ENCODE data around the gene MOK. TPM values are rescaled to one million over a fixed set of nuclear protein-coding genes. Genes with fewer than 3 reads are reported as not detected.
A peak's percentile ranks its signal among the peaks of the same experiment; 100 is the strongest.

MOK gene
- total and polyA plus RNA-seq, 2 of the 4 experiments (the other 2 are of a cell fraction): 16.8 to 48.5 TPM

DNA sequence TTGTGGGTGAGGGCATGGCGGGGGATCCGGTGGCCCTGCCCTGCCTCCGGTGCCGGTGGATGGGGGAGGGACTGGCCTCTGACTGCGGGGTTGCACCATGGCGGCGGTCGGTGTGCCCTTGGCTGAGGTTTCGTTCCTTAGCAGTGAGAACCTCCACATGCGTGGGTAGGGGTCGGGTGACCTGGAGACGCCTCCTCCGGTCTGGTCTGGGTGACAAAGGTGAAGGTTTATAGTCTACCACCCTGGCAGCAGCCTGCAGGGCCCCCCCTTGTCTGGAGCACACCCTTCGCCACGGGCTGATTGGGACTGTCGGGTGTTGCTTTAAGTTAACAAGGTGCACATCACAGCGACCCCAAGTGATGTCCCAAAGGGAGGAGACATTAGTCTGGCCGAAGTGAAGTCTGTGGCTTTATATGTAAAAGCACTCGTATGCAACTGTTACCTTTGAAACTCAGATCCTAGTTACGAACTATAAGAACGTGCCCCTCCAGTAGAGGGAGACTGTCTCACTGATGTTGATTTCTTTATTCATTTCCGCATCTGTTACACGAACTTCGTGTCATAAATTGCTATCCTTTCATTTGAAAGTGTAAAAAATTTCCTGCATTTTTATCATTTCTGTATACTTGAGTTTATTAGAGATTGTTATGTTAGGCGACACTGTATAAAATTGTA is 90.8 kb downstream of the MOK start:
- Histone ChIP-seq H3K9me3 (ENCODE audit: control insufficient read depth, insufficient read depth, low read length) (no peaks in the 10 kb centered on the region), H3K4ac (ENCODE audit: low read depth, low read length) (peak overlapping the region; percentile 47; the same call in 1 of the 2 replicates), H3K4me3 (ENCODE audit: insufficient read depth, low read depth, low read length) (no peak overlapping the region), H3K18ac (ENCODE audit: low read depth, low read length) (no peak overlapping the region), H2AK5ac (ENCODE audit: low read depth, low read length) (peak overlapping the region; percentile 15; the same call in 1 of the 2 replicates), H2AFZ (replicated peaks; ENCODE audit: low read length, poor library complexity) (no peak overlapping the region), H2BK120ac (ENCODE audit: low read depth, low read length) (no peak overlapping the region; the same call in 1 of the 2 replicates), H2BK15ac (ENCODE audit: low read depth, low read length) (no peak overlapping the region), H3K4me1 (ENCODE audit: control insufficient read depth, insufficient read depth, low read length) (peaks cover 9% of the 10 kb centered on the region), H4K91ac (ENCODE audit: insufficient read depth, low read depth, low read length) (no peak overlapping the region), H3K79me1 (ENCODE audit: low read depth in 1 of 2, low read length in 2 of 2) (peaks cover 28 to 76% of the 10 kb centered on the region in 2 experiments), H3K36me3 (ENCODE audit: control insufficient read depth, insufficient read depth, low read length) (peaks cover 10% of the 10 kb centered on the region), H3K27me3 (ENCODE audit: control insufficient read depth, insufficient read depth, low read length) (no peaks in the 10 kb centered on the region), H3K9ac (ENCODE audit: low read depth, low read length) (no peak overlapping the region), H3K14ac (replicated peaks; ENCODE audit: low read depth, low read length) (no peak overlapping the region), H3K23ac (ENCODE audit: low read depth, low read length) (no peak overlapping the region), H3K56ac (ENCODE audit: extremely low read depth, insufficient read depth, low read length) (no peak overlapping the region), H4K8ac (ENCODE audit: low read depth in 2 of 2, low read length in 2 of 2) (0 out of 4 replicates have a peak overlapping the region, but pooled peaks of 1 of the 2 experiments have one; percentile 38), H3K4me2 (ENCODE audit: low read depth, low read length) (no peak overlapping the region), H3K9me1 (ENCODE audit: insufficient read depth, low read length) (peaks cover 18% of the 10 kb centered on the region), H2BK20ac (ENCODE audit: low read depth, low read length) (no peak overlapping the region), H3K27ac (ENCODE audit: insufficient read depth, low read length) (no peak overlapping the region), H2AK9ac (replicated peaks; ENCODE audit: low read depth, low read length, poor library complexity) (peak overlapping the region; percentile 34), H4K5ac (ENCODE audit: low read depth, low read length) (no peak overlapping the region), H4K20me1 (ENCODE audit: insufficient read depth, low read length) (peaks cover 15% of the 10 kb centered on the region), H2BK5ac (ENCODE audit: low read depth, low read length, poor library complexity, severe bottlenecking) (peak overlapping the region; percentile 81)
- 95% methylated on average over 8 of the region's 25 CpGs; no CpG with 5 or more reads in 1 of the 2 experiments for WGBS, 2 experiments (ENCODE audit: extremely low coverage in 2 of 2, insufficient read length in 1 of 2)
- dilution Hi-C loops (cut with HindIII; ENCODE audit: low sequenced_read_pairs, unreplicated experiment) (no loop called here), in situ Hi-C loops (cut with MboI; ENCODE audit: low sequenced_read_pairs) (no loop called here), intact Hi-C loops (cut with micrococcal nuclease) (no loop called here)
- TF ChIP-seq, protein P1, sequence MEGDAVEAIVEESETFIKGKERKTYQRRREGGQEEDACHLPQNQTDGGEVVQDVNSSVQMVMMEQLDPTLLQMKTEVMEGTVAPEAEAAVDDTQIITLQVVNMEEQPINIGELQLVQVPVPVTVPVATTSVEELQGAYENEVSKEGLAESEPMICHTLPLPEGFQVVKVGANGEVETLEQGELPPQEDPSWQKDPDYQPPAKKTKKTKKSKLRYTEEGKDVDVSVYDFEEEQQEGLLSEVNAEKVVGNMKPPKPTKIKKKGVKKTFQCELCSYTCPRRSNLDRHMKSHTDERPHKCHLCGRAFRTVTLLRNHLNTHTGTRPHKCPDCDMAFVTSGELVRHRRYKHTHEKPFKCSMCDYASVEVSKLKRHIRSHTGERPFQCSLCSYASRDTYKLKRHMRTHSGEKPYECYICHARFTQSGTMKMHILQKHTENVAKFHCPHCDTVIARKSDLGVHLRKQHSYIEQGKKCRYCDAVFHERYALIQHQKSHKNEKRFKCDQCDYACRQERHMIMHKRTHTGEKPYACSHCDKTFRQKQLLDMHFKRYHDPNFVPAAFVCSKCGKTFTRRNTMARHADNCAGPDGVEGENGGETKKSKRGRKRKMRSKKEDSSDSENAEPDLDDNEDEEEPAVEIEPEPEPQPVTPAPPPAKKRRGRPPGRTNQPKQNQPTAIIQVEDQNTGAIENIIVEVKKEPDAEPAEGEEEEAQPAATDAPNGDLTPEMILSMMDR (conservative IDR thresholded peaks at IDR 0.05; ENCODE audit: low read depth, low read length): peak; percentile 19; the same call in 1 of the 2 replicates
- TF ChIP-seq RCOR1 (IDR thresholded peaks at IDR 0.05; ENCODE audit: insufficient replicate concordance, low read length): no peak
- BruUV-seq (replicated peaks): no TSS peak
- CTCF ChIA-PET: interaction anchor here (0.6 kb wide), 2 partner anchors 58 to 151 kb away, joined by 3 read pairs; no protein-coding TSS in a partner anchor
- DNase-seq (no peak), ATAC-seq (ENCODE audit: low read depth) (no peak)
- POLR2A ChIA-PET (ENCODE audit: unreplicated experiment): no interaction called here
